Nephron (organoid): ENCODE data around the gene ZNF670.

Source experiments
- H3K27ac Mint-ChIP-seq, 3 experiments: 2 replicates each; pipeline ENCODE4 v1.8.0; 2020; ENCODE audit warnings: mixed read lengths in 3 of 3, mild to moderate bottlenecking in 2 of 3, moderate library complexity in 1 of 3
- H3K27me3 Mint-ChIP-seq: 2 replicates; pipeline ENCODE4 v1.8.0; 2021; ENCODE audit warnings: low read depth, mild to moderate bottlenecking, moderate library complexity, mixed read lengths
- H3K36me3 Mint-ChIP-seq: 2 replicates; pipeline ENCODE4 v1.8.0; 2020; ENCODE audit warnings: low read depth, mixed read lengths
- H3K4me1 Mint-ChIP-seq: 2 replicates; pipeline ENCODE4 v1.8.0; 2020; ENCODE audit warnings: mixed read lengths
- H3K4me3 Mint-ChIP-seq, 3 experiments: 2 replicates each; pipeline ENCODE4 v1.8.0; 2020; ENCODE audit warnings: mild to moderate bottlenecking in 3 of 3, mixed read lengths in 3 of 3, moderate library complexity in 2 of 3
- H3K9me3 Mint-ChIP-seq: 2 replicates; pipeline ENCODE4 v1.8.0; 2020; ENCODE audit warnings: mixed read lengths
- CTCF ChIP-seq, 3 experiments: fragments of 200-600 bp; sonication (generic); IDR thresholded peaks; one replicate each; pipeline ENCODE4 v1.5.0; 2021; ENCODE audit warnings: antibody characterized with exemption in 3 of 3; ENCODE audit not compliant: unreplicated experiment in 3 of 3

Gene ZNF670

GRCh38 chr1:247100676-247101279, 22.2 kb upstream of the ZNF670 start:
- Mint-ChIP-seq H3K36me3 (peaks cover 79% of the 10 kb centered on the region), H3K9me3 (peaks cover 59% of the 10 kb centered on the region), H3K27me3 (no peaks in the 10 kb centered on the region), H3K27ac (no peak overlapping the region), H3K4me1 (peaks cover 5% of the 10 kb centered on the region), H3K4me3 (peak overlapping the region in 1 of 3 experiments; percentile 23)
- no peak for TF ChIP-seq CTCF (IDR thresholded peaks at IDR 0.05; ENCODE audit: unreplicated experiment in 3 of 3)

- Mint-ChIP-seq H3K4me1 (no peaks in the 10 kb centered on the region), H3K27me3 (no peaks in the 10 kb centered on the region), H3K36me3 (peaks cover 67% of the 10 kb centered on the region)
These were observed 18.3 kb upstream of the ZNF670 start for GRCh38 chr1:247096958-247097357.

GRCh38 chr1:247096544-247096943, 17.9 kb upstream of the ZNF670 start:
- peaks cover 47% of the 10 kb centered on the region for H3K9me3 Mint-ChIP-seq
- H3K4me3 Mint-ChIP-seq: no peak overlapping the region
- H3K36me3 Mint-ChIP-seq: peaks cover 63% of the 10 kb centered on the region
- no peak overlapping the region for H3K27ac Mint-ChIP-seq
- no peak for TF ChIP-seq CTCF (IDR thresholded peaks at IDR 0.05; ENCODE audit: unreplicated experiment in 3 of 3)
- H3K27me3 Mint-ChIP-seq: no peaks in the 10 kb centered on the region
- H3K4me1 Mint-ChIP-seq: no peaks in the 10 kb centered on the region

More at GRCh38 chr1:247096958-247097357, 18.3 kb upstream of the ZNF670 start:
- H3K9me3 Mint-ChIP-seq: peaks cover 51% of the 10 kb centered on the region
- H3K27ac Mint-ChIP-seq: no peak overlapping the region
- no peak for TF ChIP-seq CTCF (IDR thresholded peaks at IDR 0.05; ENCODE audit: unreplicated experiment in 3 of 3)
- H3K4me3 Mint-ChIP-seq: no peak overlapping the region

DNA sequence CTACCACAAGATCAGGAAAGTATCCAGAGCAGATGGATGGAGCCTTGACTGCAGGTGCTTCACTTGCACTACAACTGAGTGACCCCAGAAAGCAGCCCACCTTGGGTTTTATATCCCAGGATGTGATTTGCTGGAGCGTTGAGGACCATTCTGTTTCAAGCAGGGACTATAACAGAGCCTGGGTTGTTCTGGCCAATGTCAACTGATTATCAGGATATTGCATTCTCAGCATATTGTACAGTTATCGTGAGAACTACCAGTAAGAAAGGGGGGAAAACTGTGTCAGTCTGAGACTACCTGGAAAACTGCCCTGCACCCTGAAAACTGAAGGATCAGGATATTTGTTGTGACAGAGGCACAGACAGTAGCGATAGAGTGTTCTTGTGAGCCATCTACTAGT, 17.5 kb upstream of the ZNF670 start:
- Mint-ChIP-seq H3K9me3 (peaks cover 45% of the 10 kb centered on the region), H3K4me3 (no peak overlapping the region), H3K4me1 (no peaks in the 10 kb centered on the region), H3K27me3 (no peaks in the 10 kb centered on the region), H3K27ac (no peak overlapping the region), H3K36me3 (peaks cover 59% of the 10 kb centered on the region)
- TF ChIP-seq CTCF (IDR thresholded peaks at IDR 0.05; ENCODE audit: unreplicated experiment in 3 of 3): no peak

DNA sequence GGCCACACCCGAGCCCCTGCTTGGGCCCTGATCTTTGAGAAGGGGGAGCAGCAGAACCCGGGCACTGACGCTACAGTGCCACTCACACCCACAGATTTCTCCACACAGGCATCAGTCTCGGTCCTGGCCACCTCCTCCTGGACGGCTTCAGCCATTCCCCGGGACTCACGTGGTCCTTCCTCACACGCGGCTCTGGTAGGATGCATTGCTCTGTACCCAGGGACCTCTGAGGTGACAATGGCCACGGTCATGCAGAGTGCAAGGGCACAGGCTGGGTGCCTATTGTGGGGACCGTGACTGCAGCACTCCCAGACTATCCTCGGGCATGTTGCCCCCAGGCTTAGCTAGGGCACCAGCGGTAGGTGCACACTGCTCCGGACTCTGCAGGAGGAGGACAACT, 11.8 kb upstream of the ZNF670 start:
- Mint-ChIP-seq H3K4me1 (no peaks in the 10 kb centered on the region), H3K4me3 (no peak overlapping the region), H3K9me3 (peaks cover 4% of the 10 kb centered on the region), H3K36me3 (peaks cover 3% of the 10 kb centered on the region), H3K27me3 (no peaks in the 10 kb centered on the region), H3K27ac (no peak overlapping the region)
- TF ChIP-seq CTCF (IDR thresholded peaks at IDR 0.05; ENCODE audit: unreplicated experiment in 3 of 3): no peak
